ENCODE results near the gene COQ10A. TPM values are rescaled to one million over a fixed set of nuclear protein-coding genes. Genes with fewer than 3 reads are reported as not detected.

COQ10A gene
- total RNA-seq, 3 donors from 2014 or later (not counting 1 experiment from before 2014, with no cell fraction given) = 27.2 to 37.9 (median 30.2) TPM

GRCh38 chr12:56229082-56229481 lies 37.7 kb upstream of the COQ10A start:
- peaks cover 8% of the 10 kb centered on the region for H3K4me1 ChIP-seq (ENCODE audit: control insufficient read depth, insufficient read depth, low read length)

GRCh38 chr12:56229916-56230431 lies 36.8 kb upstream of the COQ10A start, which contains the start of gene SLC39A5:
Gene SLC39A5, plus strand, starts transcription at chr12:56230051. Its CDS starts 1,224 bp downstream, at chr12:56231275.
- TF ChIP-seq CTCF (IDR thresholded peaks at IDR 0.05) = no peak
- H3K9me3 ChIP-seq (ENCODE audit: control insufficient read depth, insufficient read depth, low read length) = no peaks in the 10 kb centered on the region
- Mint-ChIP-seq H3K9me3 (no peaks in the 10 kb centered on the region), H3K27ac (no peak within 1 kb of the TSS), H3K27me3 (ENCODE audit: low read depth in 2 of 2) (no peaks in the 10 kb centered on the region), H3K36me3 (no peaks in the 10 kb centered on the region), H3K4me1 (peaks cover 11 to 14% of the 10 kb centered on the region in 2 donors), H3K4me3 (no peak within 1 kb of the TSS)
- peaks cover 2% of the 10 kb centered on the region for H3K36me3 ChIP-seq (ENCODE audit: control insufficient read depth, insufficient read depth, low read length)
- no peak for DNase-seq
- no peak for ATAC-seq
- no peaks in the 10 kb centered on the region for H3K27me3 ChIP-seq (ENCODE audit: control insufficient read depth, insufficient read depth, low read length)
- peaks cover 1% of the 10 kb centered on the region for H3K4me1 ChIP-seq (ENCODE audit: control insufficient read depth, insufficient read depth, low read length)
- no peak within 1 kb of the TSS for H3K4me3 ChIP-seq (ENCODE audit: low read length)
- no peak within 1 kb of the TSS for H3K27ac ChIP-seq (ENCODE audit: low read length)
- intact Hi-C loops (cut with micrococcal nuclease) = loop anchor here (10.0 kb wide), 1 partner anchor 185 kb away; the partner anchor contains the start of gene RPS26
- WGBS (ENCODE audit: insufficient coverage) = 60% methylated on average over 4 of the region's 4 CpGs

More at GRCh38 chr12:56229082-56229481, 37.7 kb upstream of the COQ10A start:
- Histone ChIP-seq H3K36me3 (ENCODE audit: control insufficient read depth, insufficient read depth, low read length) (peaks cover 2% of the 10 kb centered on the region), H3K27me3 (ENCODE audit: control insufficient read depth, insufficient read depth, low read length) (no peaks in the 10 kb centered on the region), H3K9me3 (ENCODE audit: control insufficient read depth, insufficient read depth, low read length) (no peaks in the 10 kb centered on the region), H3K27ac (ENCODE audit: low read length) (no peak overlapping the region), H3K4me3 (ENCODE audit: low read length) (no peak overlapping the region)
- 89% methylated on average over 3 of the region's 7 CpGs for WGBS (ENCODE audit: insufficient coverage)
- TF ChIP-seq CTCF (IDR thresholded peaks at IDR 0.05) = no peak
- H3K4me1 Mint-ChIP-seq = peaks cover 16 to 20% of the 10 kb centered on the region in 2 donors
- H3K27ac Mint-ChIP-seq = no peak overlapping the region
- H3K27me3 Mint-ChIP-seq (ENCODE audit: low read depth in 2 of 2) = no peaks in the 10 kb centered on the region
- intact Hi-C loops (cut with micrococcal nuclease) = loop anchor here (10.0 kb wide), 1 partner anchor 184 kb away; the partner anchor contains the start of gene RPS26
- H3K36me3 Mint-ChIP-seq = no peaks in the 10 kb centered on the region
- no peak overlapping the region for H3K4me3 Mint-ChIP-seq
- DNase-seq (no peak), ATAC-seq (no peak)
- no peaks in the 10 kb centered on the region for H3K9me3 Mint-ChIP-seq

- TF ChIP-seq CTCF (IDR thresholded peaks at IDR 0.05) = no peak
- Mint-ChIP-seq H3K36me3 (no peaks in the 10 kb centered on the region), H3K4me3 (no peak overlapping the region), H3K27me3 (ENCODE audit: low read depth in 2 of 2) (no peaks in the 10 kb centered on the region), H3K27ac (no peak overlapping the region), H3K9me3 (no peaks in the 10 kb centered on the region), H3K4me1 (peaks cover 5 to 7% of the 10 kb centered on the region in 2 donors)
- Histone ChIP-seq H3K27ac (ENCODE audit: low read length) (no peak overlapping the region), H3K27me3 (ENCODE audit: control insufficient read depth, insufficient read depth, low read length) (no peaks in the 10 kb centered on the region), H3K4me1 (ENCODE audit: control insufficient read depth, insufficient read depth, low read length) (no peaks in the 10 kb centered on the region), H3K4me3 (ENCODE audit: low read length) (no peak overlapping the region), H3K36me3 (ENCODE audit: control insufficient read depth, insufficient read depth, low read length) (peaks cover 2% of the 10 kb centered on the region), H3K9me3 (ENCODE audit: control insufficient read depth, insufficient read depth, low read length) (no peaks in the 10 kb centered on the region)
- WGBS (ENCODE audit: insufficient coverage) = 93% methylated on average over 8 of the region's 8 CpGs
- intact Hi-C loops (cut with micrococcal nuclease) = no loop called here
- DNase-seq (no peak), ATAC-seq (no peak)
Observed at GRCh38 chr12:56230432-56231183, 36.1 kb upstream of the COQ10A start.
